HPDE6-E6E7 (cell line): ENCODE results near the gene NSMF.
"Not testable (repeated sequence)": the region's sequence is repeated elsewhere in the genome, so short reads cannot be mapped to it uniquely, and the experiment has no call there.

Source experiments
- DNase-seq: peaks from one replicate; pipeline ENCODE4 v3.0.0; 2011; ENCODE audit warnings: missing footprints; ENCODE audit errors: extremely low spot score

Gene NSMF

DNA sequence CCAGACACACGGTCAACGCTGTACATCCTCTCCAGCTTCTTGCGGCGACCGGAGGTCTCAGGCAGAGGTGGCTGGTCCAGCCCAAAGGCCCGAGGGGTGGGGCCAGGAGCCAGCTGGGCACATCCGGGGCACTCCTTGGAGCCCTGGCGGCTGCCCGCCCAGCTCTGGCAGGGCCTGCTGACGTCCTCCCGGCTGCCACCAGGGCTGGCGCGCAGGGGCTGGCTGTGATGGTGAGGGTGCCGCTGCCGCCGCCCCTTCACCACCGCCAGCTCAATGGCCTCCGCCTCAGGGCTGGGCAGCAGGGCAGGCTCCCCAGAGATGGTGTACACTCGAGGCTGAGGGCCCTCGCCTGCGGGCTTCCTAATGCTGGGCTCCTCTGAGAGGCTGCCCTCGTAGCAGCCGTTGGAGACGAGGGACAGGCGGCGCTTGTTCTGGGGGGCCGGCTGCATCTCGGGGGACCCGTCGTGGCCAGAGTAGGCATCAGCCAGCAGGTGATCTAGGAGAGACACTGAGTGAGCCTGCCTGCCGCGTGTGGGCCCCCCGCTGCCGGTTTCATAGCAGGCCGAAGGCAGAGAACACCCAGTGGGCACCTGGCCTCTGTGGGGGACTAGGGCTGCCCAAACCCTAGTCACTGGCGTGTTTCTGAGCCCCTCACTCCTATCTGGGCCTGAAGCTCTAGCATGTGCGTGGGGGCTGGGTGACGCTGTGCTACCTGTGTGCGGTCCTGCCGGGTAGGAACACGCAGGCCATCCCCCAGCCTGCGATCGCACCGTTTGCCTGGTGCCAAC, 1.5 kb downstream of the NSMF start:
- no peak for DNase-seq

DNA sequence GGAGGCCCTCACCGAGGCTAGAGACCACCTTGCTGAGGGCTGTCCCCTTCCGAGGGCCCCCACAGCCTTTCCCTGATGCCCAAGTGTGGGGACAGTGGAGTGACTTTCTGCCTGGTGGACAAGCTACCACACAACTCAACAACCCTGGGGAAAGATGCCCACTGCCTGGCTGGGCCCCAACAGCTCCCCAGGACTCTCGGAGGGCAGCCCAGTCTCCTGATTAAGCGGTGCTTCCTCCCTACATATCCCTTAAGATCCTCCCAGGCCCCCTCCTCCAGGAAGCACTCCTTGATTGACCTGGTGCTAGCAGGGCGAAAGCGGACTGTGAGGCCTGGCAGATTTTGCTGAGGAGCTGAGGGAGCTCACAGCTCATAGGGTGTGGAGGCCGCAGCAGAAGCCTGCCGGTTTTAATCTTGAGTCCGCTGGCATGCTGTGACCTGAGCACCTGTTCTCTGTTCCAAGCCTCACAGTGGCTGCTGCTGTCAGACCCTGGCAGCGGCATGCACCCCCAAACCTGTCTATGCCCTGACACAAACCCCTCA, 2.2 kb downstream of the NSMF start:
- DNase-seq, result no peak

DNA sequence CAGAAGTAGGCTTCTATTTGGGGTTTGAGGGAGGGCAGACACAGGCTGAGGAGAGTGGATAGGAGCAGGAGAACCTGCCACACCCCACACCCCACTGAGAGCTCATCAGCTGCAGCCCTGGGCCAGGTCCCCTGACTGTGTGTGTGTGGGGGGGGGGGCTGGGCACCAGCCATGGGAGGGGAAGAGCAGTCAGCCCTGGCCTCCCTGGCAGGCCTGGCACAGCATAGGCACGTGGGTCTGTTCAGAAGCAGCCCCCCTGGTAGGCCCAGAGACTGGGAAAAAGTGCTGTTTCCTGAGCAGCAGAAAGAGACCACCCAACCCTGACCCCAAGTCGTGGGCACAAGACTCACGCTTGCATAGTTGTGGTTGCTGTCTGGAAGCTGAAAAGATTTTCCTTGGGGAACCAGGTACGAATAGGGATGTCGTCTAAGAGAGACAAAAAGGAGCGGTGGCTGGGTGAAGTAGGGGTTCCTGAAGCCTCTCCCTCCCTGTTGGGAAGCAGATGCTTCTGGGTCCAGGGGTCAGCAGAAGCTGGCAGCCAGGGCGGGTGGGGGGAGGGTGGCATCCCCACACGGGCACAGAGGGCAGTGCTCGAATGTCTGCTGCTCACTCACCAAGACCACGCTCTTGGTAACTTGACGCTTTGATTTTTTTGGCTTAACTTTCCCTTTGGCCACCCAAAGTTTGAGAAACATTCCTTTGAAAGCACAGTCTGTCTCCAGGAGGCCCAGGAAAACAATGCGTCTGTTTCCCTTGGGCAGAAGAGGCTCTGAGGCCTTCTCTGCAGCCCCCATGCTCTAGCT, 2.9 kb downstream of the NSMF start:
- DNase-seq, result no peak

DNA sequence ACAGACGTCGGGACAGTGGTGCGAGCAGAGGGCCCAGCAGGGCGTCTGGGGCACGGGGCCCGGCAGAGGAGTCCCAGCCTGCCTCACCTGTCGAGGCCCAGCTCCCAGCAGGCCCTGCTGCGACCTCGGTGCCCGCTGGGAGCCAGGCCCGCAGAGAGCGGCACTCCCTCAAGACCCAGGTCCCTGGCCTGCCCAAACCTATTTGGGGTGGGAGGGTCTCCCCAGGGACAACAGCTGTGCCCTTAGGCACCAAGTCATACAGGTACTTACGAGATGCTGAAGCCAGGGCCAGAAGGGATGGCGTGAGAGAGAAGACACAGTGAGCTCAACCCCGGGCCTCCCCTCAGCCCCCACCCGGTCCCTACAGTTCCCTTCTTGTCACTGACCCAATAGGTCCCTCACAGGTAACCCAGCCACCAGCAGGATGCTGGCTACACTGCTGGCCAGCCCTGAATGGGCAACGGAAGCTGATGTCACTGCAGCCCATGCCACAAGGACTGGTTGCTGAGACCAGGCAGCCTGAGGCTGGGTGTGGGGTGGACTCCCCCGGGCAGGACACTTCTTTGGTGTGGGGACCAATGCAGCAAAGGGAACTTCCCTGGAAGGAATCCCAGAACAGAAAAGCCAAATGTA, 3.7 kb downstream of the NSMF start:
- no peak for DNase-seq

DNA sequence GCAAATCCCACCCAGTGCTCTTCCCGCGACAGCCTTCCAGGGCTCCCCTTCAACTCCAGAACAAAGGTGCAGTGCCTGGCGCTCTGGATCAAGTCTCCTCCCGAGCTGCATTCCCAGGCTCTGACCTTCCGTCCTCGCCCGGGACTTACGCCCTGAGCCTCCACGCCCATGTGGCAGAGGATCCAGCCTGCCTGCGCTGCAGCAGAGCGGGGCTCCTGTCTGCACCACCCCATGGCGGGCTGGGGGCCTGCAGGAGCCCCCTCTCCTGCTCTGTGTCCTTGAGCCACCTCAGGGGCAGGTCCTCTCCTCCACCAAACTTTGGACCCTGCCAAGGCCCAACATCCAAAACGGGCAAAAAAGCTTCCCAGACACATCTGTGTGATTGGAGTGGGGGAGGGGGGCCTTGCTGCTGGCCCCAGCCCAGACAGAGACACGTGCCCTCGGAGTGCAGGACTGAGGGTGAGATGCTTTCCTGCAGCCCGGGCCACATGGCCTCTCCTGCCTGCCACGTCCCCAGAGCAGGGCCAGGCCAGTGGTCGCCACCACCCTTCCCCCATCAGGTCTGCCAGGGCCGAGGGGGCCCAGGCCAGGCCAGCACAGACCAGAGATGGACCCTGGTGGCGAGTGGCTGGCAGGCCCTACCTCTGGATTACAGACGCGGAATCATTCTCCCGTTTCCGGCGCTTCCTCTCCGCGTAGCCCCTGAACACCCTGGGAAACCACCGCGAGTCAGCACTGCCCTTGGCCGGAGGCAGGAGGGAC, 4.4 kb downstream of the NSMF start:
- no peak for DNase-seq

DNA sequence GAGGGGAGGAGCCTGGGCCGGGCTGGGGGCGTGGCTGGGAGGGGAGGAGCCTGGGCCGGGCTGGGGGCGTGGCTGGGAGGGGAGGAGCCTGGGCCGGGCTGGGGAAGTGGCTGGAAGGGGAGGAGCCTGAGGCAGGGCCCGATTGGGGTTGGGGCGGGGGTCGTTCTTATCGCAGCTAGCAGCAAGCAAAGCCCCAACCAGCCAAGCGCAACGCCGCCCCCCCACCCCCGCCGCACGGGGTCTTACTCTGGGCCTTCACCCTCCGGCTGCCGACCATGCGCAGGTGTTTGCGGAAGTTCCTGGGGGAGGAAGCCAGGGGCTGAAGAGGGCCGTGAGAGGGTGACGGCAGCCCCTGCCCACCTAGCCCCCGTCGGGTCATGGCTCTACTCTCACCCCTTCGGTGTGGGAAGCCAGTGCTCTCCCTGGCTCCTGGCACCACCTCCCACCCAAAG, 5.0 kb downstream of the NSMF start:
- DNase-seq, result no peak

DNA sequence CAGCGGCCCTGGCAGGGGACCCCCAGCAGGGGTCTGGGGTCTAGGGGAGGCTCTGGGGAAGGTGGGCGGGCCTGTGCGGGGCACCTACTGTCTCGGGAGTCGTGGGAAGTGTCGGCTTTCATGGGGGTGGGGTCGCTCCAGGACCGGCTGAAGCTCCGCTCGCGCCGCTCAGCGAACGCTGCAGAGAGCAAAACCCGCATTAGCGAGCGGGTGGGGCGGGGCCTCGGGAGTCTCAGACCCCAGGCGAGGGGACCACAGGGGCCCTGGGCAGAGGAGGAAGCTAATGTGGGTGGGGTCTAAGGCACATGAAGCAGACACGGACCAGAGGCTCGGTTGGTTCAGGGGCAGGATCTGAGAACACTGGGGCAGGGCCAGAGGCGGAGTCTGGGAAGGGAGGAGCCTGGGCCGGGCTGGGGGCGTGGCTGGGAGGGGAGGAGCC, 5.5 kb downstream of the NSMF start:
- DNase-seq, result no peak

DNA sequence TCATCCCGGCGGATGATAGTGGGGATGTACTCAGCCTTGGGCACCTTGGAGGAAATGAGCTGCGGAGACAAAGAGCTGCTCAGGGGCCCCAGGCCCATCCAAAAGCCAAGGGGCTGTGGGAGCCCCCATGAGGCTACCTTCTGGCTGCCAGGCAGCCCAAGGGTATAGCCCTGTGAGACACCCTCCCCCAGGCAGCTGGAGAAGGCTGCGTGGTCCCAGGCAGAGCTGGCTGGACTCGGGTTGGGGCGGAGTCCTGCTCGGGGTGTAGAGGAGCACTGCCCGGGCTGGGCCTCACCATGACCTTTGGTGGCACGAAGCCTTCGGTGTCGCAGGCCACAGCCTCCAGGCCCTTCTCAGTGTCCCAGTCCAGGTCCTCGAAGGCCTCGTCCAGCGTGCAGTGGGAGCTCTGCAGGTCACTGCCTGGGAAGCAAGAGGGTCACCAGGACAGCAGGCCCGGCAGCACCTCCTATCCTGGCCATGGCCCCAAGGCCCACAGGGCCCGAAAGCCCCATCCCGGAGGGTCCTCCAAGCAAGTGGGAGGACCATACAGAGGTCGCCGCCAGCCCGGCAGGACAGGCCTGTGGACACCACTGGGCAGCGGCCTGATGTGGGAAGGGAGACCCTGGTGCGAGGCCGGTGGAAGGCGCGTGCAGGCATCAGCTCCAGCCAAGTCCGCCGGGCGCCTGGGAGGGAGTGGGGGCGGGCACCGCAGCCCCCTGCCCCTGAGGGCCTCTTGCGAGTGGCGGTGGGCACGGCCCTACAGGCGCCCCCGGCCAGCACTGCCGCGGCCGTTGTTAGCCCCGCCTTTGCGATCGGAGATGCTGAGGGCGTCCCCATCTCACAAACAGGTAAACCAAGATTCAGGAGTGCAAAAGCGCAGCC, 6.1 kb downstream of the NSMF start:
- DNase-seq, result no peak

DNA sequence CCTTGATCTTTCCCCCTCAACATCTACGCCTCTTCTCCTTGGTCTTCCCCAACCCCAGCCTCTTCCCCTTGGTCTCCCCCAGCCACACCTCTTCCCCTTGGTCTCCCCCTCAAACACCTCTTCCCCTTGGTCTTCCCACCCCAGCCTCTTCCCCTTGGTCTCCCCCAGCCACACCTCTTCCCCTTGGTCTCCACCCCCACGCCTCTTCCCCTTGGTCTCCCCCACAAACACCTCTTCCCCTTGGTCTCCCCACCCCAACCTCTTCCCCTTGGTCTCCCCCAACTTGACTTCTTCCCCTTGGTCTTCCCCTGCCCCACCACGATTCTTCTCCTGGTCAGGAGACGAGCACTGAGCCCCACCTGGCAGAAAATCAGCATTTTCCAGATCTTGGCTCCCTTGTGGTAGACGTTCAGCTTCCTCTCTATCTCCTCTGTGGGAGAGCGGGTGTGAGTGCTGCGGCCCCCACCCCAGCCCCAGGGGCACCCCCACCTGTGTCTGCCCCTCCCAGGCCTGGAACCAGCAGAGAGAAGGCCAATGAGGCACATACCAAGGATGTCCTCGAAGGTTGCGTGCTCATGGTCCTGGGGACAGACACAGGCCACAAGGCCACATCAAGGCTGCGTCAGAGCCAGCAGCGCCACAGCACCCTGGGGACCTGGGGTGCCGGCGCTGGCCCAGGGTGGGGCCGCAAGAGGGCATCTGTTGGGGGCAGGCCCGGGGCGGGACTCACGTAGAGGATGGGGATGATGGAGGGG, 7.0 kb downstream of the NSMF start:
- no peak for DNase-seq

DNA sequence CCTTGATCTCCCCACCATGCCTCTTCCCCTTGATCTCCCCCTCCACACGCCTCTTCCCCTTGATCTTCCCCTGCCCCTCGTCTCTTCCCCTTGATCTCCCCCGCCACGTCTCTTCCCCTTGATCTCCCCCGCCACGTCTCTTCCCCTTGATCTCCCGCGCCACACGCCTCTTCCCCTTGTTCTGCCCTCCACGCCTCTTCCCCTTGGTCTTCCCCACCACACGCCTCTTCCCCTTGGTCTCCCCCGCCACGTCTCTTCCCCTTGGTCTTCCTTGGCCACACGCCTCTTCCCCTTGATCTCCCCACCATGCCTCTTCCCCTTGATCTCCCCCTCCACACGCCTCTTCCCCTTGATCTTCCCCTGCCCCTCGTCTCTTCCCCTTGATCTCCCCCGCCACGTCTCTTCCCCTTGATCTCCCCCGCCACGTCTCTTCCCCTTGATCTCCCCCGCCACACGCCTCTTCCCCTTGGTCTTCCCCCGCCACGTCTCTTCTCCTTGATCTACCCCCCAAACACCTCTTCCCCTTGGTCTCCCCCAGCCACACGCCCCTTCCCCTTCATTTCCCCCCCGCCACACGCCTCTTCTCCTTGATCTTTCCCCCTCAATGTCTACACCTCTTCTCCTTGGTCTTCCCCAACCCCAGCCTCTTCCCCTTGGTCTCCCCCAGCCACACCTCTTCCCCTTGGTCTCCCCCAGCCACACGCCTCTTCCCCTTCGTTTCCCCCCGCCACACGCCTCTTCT, 7.7 kb downstream of the NSMF start:
- DNase-seq, result not testable (repeated sequence)

DNA sequence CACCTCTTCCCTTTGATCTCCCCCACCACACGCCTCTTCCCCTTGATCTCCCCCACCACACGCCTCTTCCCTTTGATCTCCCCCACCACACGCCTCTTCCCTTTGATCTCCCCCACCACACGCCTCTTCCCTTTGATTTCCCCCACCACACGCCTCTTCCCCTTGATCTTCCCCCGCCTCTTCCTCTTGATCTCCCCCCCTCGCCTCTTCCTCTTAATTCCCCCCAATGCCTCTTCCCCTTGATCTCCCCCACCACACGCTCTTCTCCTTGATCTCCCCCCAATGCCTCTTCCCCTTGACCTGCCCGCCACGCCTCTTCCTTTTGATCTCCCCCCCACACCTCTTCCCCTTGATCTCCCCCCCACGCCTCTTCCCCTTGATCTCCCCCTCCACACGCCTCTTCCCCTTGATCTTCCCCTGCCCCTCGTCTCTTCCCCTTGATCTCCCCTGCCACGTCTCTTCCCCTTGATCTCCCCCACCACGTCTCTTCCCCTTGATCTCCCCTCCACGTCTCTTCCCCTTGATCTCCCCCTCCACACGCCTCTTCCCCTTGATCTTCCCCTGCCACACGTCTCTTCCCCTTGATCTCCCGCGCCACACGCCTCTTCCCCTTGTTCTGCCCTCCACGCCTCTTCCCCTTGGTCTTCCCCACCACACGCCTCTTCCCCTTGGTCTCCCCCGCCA, 8.5 kb downstream of the NSMF start:
- not testable (repeated sequence) for DNase-seq

DNA sequence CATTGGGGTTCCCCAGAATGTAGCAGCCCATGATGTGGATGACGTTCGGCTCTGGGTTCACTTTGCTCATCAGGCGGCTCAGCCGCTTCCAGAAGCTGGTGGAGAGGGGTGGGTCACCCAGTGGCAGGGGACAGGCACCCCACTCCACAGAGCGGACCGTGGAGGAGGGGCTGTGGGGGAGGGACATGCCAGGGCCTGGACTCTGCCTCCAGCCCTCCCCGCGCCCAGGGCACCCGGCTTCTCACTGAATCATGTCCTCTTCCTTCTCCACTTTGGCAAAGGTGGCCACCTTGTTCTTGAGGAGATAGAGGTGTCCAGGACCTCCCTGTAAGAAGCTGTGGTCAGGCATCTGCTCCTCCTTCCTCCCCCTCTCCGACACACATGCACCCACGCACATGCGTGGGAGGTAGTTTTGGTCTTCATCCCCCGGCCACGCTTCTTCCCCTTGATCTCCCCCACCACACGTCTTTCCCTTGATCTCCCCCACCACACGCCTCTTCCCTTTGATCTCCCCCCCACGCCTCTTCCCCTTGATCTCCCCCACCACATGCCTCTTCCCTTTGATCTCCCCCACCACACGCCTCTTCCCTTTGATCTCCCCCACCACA, 9.1 kb downstream of the NSMF start:
- DNase-seq, result no peak

DNA sequence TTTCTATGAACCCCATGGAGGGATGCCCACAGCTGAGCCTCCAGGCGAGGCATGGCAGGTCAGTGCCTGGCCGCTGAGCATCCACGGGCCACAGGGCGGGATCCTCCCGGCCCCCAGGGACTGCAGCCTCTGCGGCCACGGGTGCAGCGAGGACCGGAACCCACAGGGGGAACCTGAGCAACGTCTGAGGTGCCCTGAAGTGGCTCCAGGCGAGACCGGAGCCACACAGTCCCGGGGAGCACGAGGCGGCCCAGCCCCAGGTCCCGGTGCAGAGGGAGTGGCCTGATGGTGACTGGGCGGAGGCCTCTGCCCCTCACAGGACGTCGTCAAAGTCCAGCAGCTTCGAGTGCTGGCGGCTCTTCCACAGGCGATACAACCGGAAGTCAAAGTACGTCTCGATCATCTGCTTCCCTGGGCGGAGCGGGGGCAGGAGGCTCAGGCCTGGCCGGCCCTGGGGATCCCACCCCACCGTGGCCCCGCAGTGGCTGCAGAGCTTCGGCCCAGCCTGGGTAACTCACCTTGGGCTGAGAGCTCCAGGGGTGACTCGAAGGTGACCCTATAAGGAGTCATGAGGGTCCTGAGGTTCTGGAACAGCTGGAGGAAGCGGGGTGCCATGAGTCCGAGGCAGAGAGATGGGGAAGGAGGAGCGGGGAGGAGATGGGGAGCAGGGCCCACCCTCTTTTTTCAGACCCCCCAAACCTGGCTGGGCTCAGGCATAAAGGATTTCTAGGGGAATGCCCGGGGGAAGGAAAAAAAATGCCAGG, 9.9 kb downstream of the NSMF start:
- no peak for DNase-seq

DNA sequence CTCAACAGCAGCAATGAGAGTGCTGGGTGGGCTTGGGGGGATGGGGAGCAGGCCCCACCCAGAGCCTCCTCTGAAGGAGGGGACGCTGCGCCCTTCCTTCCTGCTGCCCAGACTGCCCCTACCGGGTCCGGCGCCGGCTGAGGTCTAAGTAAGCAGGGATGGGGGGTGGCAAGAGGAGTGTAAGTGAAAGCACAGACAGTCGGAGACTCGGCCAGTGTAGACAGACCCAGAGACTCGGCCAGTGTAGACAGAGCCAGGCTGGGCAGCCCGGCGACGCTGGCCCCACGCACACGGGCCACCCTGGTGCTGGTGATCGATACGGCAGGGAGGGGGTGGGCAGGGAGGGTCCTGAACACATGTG, 10.6 kb downstream of the NSMF start:
- DNase-seq, result no peak

DNA sequence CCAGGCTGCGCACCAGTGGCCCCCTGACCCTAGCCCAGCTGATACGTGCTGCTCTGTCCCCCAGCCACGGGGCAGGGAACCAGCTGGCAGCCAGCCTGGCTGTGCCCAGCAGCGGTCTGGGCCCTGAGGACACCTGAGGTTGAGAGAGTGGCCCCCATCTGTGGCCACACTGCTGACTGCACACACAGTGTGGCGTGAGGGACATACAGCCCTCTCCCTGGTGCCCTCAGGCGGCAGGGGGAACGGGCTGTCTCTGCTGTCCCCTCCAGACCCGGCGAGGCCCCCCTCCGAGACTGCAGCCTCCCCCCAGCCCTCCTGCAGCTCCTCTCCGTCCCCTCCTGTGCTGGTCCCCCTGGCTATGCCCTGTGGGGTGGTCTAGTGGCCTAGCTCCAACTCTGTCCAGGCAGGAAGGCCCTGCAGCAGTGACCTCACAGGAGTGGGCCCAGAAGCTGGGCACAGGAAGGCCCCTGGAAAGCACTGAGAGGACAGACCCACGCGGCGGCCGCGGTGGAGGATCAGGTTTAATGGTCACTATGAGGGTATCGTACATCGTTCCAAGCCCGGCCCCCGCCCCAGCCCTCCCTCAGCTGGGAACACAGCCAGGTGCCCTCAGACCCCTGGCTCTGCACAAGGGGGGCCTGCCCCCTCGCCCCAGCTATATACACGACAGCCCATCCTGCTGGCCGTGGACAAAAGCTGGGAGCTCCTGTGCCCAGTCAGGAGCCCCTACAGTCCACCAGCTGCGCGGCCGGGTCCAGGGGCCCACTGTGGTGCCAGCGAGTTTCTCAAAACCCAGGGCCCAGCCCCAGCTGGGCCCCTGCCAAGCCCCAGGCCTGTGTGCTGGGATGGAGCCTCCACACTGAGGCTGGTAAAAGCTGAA, 11.2 kb downstream of the NSMF start:
- no peak for DNase-seq

DNA sequence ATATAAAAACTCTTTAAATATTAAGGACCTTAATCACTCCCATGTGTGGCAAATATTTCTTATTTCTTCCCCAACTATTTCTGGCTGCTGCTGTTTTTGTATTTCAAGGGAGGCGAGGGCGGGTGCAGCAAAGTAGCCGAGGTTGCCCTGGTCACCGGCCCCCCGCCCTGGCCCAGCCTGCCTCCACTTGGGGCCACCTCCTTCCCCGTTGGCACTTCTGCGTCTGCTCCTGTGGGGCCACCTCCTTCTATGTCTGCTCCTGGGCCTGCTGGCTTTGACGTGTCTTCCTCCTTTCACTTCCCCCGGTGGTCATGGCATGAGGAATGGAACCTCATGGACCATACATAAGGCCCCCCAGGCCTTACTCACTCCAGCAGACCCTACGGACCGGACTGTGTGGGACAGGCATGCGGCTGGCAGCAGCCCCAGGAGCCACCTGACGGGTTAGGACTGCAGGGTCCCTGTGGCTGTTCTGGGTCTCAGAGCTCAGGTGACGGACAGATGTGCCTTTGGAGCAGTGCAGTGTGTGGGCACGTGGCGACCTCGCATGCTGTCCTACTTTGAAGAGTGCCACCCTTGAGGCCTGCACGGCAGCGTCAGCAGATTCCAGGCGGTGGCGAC, 12.2 kb downstream of the NSMF start:
- DNase-seq, result no peak
